Breast epithelium (tissue), 3 donors: Measurements from ENCODE around the gene CALML3.

Experiments used
- CTCF ChIP-seq, 3 donors: fragments of 450-650 bp; IDR thresholded peaks; one replicate each; pipeline ENCODE4 v1.5.1; 2016 to 2017; ENCODE audit warnings: antibody characterized with exemption in 3 of 3, mild to moderate bottlenecking in 3 of 3, moderate library complexity in 3 of 3
- POLR2A ChIP-seq: fragments of 450-650 bp; IDR thresholded peaks from one replicate; pipeline ENCODE4 v1.6.1; 2016; ENCODE audit warnings: antibody characterized with exemption, mild to moderate bottlenecking, moderate library complexity

- no peak for TF ChIP-seq CTCF (IDR thresholded peaks at IDR 0.05)
- TF ChIP-seq POLR2A, result no peak
Measured at GRCh38 chr10:5542100-5542499, 17.3 kb downstream of the CALML3 start.
